KG1 (cell line): ENCODE data around the gene MGST3.
"Not testable (repeated sequence)": the region's sequence is repeated elsewhere in the genome, so short reads cannot be mapped to it uniquely, and the experiment has no call there.

ENCODE experiments used
- DNase-seq: peaks from one replicate; lab custom pipeline; 2025; lab: John Stamatoyannopoulos, UW

Gene MGST3

GRCh38 chr1:165697881-165698760 is 67.1 kb downstream of the MGST3 start, which contains the start of gene ALDH9A1:
Gene ALDH9A1 (minus strand): TSS chr1:165698562. CDS start chr1:165698558, 4 bp downstream.
- peak; percentile 77 for DNase-seq

GRCh38 chr1:165698761-165699052 is 67.7 kb downstream of the MGST3 start:
- no peak for DNase-seq

GRCh38 chr1:165699577-165699976 is 68.5 kb downstream of the MGST3 start:
- DNase-seq: no peak

GRCh38 chr1:165701922-165702321 is 70.9 kb downstream of the MGST3 start:
- not testable (repeated sequence) for DNase-seq

GRCh38 chr1:165703648-165704047 is 72.6 kb downstream of the MGST3 start:
- no peak for DNase-seq
